ENCODE data around the gene KRTAP4-1. TPM values are rescaled to one million over a fixed set of nuclear protein-coding genes. Genes with fewer than 3 reads are reported as not detected.
"Not testable (repeated sequence)": the region's sequence is repeated elsewhere in the genome, so short reads cannot be mapped to it uniquely, and the experiment has no call there.

Gene KRTAP4-1
- total and polyA plus RNA-seq, 10 donors: not detected

GRCh38 chr17:41151525-41151924 is 33.2 kb downstream of the KRTAP4-1 start:
- Histone ChIP-seq H3K4me3 (no peak overlapping the region), H3K27me3 (replicated peaks in 1 of 7) (peaks cover 0 to 4% (median 0%) of the 10 kb centered on the region in 7 donors), H3K36me3 (no peaks in the 10 kb centered on the region), H3K9me3 (no peaks in the 10 kb centered on the region), H3K4me1 (no peaks in the 10 kb centered on the region), H3K27ac (no peak overlapping the region)
- no peak for DNase-seq
- 78 to 90% (median 88%) methylated on average over 2 of the region's 2 CpGs for WGBS, 5 donors
- no peak for TF ChIP-seq POLR2AphosphoS5 (IDR thresholded peaks at IDR 0.05)
- intact Hi-C loops (cut with DNase I; ENCODE audit: low total_unique reads): no loop called here

DNA sequence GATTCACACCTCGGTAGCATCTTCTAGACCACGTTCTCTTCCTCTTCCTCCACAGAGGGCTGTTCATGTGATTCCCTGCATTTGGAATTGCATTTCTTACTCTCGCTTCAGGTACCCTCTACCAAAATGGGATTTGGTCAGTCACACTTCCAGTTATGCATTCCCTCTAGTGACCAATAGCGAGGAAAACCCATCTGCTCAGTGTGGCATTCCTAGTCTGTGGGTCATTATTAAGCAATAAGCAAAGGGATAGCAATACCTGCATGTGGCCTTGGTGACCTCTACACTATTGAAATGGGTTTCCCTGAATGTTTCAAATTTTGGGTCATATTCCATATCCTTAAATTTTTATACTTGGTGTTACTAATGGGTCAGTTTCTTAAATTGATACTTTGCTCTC is 34.7 kb downstream of the KRTAP4-1 start:
- Histone ChIP-seq H3K4me3 (no peak overlapping the region), H3K36me3 (no peaks in the 10 kb centered on the region), H3K27ac (no peak overlapping the region), H3K9me3 (no peaks in the 10 kb centered on the region), H3K4me1 (no peaks in the 10 kb centered on the region), H3K27me3 (replicated peaks in 1 of 7) (peaks cover 0 to 4% (median 0%) of the 10 kb centered on the region in 7 donors)
- intact Hi-C loops (cut with DNase I; ENCODE audit: low total_unique reads): no loop called here
- no peak for DNase-seq
- TF ChIP-seq POLR2A (IDR thresholded peaks at IDR 0.05) (no peak), POLR2AphosphoS5 (IDR thresholded peaks at IDR 0.05) (no peak)
- TF ChIP-seq, protein P1, sequence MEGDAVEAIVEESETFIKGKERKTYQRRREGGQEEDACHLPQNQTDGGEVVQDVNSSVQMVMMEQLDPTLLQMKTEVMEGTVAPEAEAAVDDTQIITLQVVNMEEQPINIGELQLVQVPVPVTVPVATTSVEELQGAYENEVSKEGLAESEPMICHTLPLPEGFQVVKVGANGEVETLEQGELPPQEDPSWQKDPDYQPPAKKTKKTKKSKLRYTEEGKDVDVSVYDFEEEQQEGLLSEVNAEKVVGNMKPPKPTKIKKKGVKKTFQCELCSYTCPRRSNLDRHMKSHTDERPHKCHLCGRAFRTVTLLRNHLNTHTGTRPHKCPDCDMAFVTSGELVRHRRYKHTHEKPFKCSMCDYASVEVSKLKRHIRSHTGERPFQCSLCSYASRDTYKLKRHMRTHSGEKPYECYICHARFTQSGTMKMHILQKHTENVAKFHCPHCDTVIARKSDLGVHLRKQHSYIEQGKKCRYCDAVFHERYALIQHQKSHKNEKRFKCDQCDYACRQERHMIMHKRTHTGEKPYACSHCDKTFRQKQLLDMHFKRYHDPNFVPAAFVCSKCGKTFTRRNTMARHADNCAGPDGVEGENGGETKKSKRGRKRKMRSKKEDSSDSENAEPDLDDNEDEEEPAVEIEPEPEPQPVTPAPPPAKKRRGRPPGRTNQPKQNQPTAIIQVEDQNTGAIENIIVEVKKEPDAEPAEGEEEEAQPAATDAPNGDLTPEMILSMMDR (IDR thresholded peaks at IDR 0.05 in 8 of 11, conservative IDR thresholded peaks at IDR 0.05 in 3 of 11): no peak
- 83 to 92% (median 83%) methylated on average over 4 of the region's 4 CpGs for WGBS, 5 donors

DNA sequence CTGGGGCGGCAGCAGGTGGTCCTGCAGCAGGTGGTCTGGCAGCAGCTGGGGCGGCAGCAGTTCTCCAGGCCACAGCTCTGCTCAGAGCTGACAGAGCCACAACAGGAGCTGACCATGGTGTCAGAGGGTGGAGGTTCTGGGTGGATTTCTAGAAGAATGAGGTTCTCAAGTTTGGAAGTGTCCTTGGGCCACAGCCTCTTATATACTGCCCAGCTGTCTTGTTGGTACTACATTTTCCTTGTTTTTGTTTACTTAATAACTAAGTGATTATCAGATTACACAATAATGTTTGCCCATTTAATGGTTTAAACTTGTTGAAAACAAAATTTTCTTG is 35.1 kb downstream of the KRTAP4-1 start, which contains the start of gene KRTAP4-5:
Gene KRTAP4-5 (minus strand): TSS at position 174 of the 334 bp plus-strand sequence. CDS start 58 bp downstream, at position 116.
- TF ChIP-seq POLR2AphosphoS5 (IDR thresholded peaks at IDR 0.05): no peak
- TF ChIP-seq, protein P1 (IDR thresholded peaks at IDR 0.05 in 8 of 11, conservative IDR thresholded peaks at IDR 0.05 in 3 of 11): no peak
- no peak for TF ChIP-seq POLR2A (IDR thresholded peaks at IDR 0.05)
- peaks cover 0 to 4% (median 0%) of the 10 kb centered on the region in 7 donors for H3K27me3 ChIP-seq (replicated peaks in 1 of 7)
- DNase-seq: no peak
- no peak within 1 kb of the TSS for H3K27ac ChIP-seq
- intact Hi-C loops (cut with DNase I; ENCODE audit: low total_unique reads): no loop called here
- H3K9me3 ChIP-seq: peaks cover 0 to 2% (median 0%) of the 10 kb centered on the region in 8 donors
- no peaks in the 10 kb centered on the region for H3K36me3 ChIP-seq
- WGBS, 5 donors: 30 to 64% (median 61%) methylated on average over 2 of the region's 2 CpGs
- H3K4me3 ChIP-seq: no peak within 1 kb of the TSS
- H3K4me1 ChIP-seq: no peaks in the 10 kb centered on the region

DNA sequence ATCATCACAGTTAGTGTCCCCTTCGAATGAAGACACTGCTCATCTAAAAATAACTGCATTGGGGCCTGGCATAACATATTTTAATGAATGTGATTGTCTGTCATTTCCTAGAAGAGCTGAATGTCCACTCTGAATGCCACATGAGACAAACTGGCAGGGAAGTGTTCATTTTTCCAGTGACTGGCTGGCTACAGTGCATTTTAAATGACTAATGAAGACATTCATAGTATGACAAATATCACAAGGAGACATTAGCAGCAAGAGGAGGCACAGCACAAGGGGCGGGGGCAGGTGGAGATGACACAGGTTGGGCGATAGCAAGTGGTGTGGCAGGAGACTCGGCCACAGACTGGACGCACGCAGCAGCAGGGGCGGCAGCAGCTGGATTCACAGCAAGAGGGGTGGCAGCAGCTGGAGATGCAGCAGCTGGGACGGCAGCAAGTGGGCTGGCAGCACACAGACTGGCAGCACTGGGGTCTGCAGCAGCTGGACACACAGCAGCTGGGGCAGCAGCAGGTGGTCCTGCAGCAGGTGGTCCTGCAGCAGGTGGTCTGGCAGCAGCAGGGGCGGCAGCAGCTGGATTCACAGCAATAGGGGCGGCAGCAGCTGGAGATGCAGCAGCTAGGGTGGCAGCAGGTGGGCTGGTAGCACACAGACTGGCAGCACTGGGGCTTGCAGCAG is 35.6 kb downstream of the KRTAP4-1 start:
- H3K27ac ChIP-seq; H3K4me1 ChIP-seq; DNase-seq; H3K9me3 ChIP-seq; H3K4me3 ChIP-seq; intact Hi-C loops (cut with DNase I; ENCODE audit: low total_unique reads); H3K36me3 ChIP-seq; H3K27me3 ChIP-seq (replicated peaks in 1 of 7): not testable (repeated sequence)
- WGBS, 5 donors: 74 to 90% (median 82%) methylated on average over 10 of the region's 10 CpGs

GRCh38 chr17:41147531-41148204 is 37.0 kb downstream of the KRTAP4-1 start:
- intact Hi-C loops (cut with DNase I; ENCODE audit: low total_unique reads): no loop called here
- WGBS, 5 donors: 71 to 97% (median 94%) methylated on average over 2 of the region's 2 CpGs
- H3K27ac ChIP-seq: no peak overlapping the region

More at GRCh38 chr17:41147531-41148204, 37.0 kb downstream of the KRTAP4-1 start:
- peaks cover 0 to 21% (median 17%) of the 10 kb centered on the region in 8 donors for H3K9me3 ChIP-seq
- H3K4me1 ChIP-seq: no peaks in the 10 kb centered on the region
- DNase-seq: no peak
- H3K36me3 ChIP-seq: no peaks in the 10 kb centered on the region
- TF ChIP-seq, protein P1 (IDR thresholded peaks at IDR 0.05 in 8 of 11, conservative IDR thresholded peaks at IDR 0.05 in 3 of 11): no peak
- TF ChIP-seq POLR2A (IDR thresholded peaks at IDR 0.05) (no peak), POLR2AphosphoS5 (IDR thresholded peaks at IDR 0.05) (no peak)
- no peak overlapping the region for H3K4me3 ChIP-seq
- H3K27me3 ChIP-seq (replicated peaks in 1 of 7): peaks cover 0 to 4% (median 0%) of the 10 kb centered on the region in 7 donors
